Skeletal muscle tissue (tissue), 4 donors: ENCODE results near the gene ADNP. TPM values are rescaled to one million over a fixed set of nuclear protein-coding genes. Genes with fewer than 3 reads are reported as not detected.

Experiments used
- H3K27ac ChIP-seq: one replicate; pipeline ENCODE4 v1.7.0; 2013; ENCODE audit warnings: mild to moderate bottlenecking, low read depth, low read length, inconsistent platforms
- H3K27me3 ChIP-seq, 3 donors: one replicate each; pipeline ENCODE4 v1.7.0; 2013; ENCODE audit warnings: low read length in 3 of 3; ENCODE audit not compliant: control insufficient read depth in 3 of 3, insufficient read depth in 3 of 3
- H3K36me3 ChIP-seq, 3 donors: one replicate each; pipeline ENCODE4 v1.7.0; 2013; ENCODE audit warnings: low read length in 3 of 3; ENCODE audit not compliant: control insufficient read depth in 3 of 3, insufficient read depth in 3 of 3
- H3K4me1 ChIP-seq, 3 donors: one replicate each; pipeline ENCODE4 v1.7.0; 2013; ENCODE audit warnings: low read length in 3 of 3, mild to moderate bottlenecking in 3 of 3; ENCODE audit not compliant: control insufficient read depth in 3 of 3, insufficient read depth in 3 of 3
- H3K4me3 ChIP-seq, 3 donors: one replicate each; pipeline ENCODE4 v1.7.0; 2013; ENCODE audit warnings: low read length in 3 of 3
- H3K9ac ChIP-seq, 3 donors: one replicate each; pipeline ENCODE4 v1.7.0; 2013; ENCODE audit warnings: low read length in 3 of 3, mild to moderate bottlenecking in 3 of 3, moderate library complexity in 2 of 3, low read depth in 1 of 3
- H3K9me3 ChIP-seq, 3 donors: one replicate each; pipeline ENCODE4 v1.7.0; 2013; ENCODE audit warnings: low read length in 3 of 3; ENCODE audit not compliant: control insufficient read depth in 3 of 3
- total RNA-seq: library from RNA; depleted of rRNA; stranded (reverse); fragments of >200 nt; gene quantifications from one replicate; pipeline ENCODE4 v1.2.3, GENCODE V29; 2014
- donor health status: Osteomylitis.

ADNP gene
- total RNA-seq, 1 donor from 2014 or later: 41.8 TPM

DNA sequence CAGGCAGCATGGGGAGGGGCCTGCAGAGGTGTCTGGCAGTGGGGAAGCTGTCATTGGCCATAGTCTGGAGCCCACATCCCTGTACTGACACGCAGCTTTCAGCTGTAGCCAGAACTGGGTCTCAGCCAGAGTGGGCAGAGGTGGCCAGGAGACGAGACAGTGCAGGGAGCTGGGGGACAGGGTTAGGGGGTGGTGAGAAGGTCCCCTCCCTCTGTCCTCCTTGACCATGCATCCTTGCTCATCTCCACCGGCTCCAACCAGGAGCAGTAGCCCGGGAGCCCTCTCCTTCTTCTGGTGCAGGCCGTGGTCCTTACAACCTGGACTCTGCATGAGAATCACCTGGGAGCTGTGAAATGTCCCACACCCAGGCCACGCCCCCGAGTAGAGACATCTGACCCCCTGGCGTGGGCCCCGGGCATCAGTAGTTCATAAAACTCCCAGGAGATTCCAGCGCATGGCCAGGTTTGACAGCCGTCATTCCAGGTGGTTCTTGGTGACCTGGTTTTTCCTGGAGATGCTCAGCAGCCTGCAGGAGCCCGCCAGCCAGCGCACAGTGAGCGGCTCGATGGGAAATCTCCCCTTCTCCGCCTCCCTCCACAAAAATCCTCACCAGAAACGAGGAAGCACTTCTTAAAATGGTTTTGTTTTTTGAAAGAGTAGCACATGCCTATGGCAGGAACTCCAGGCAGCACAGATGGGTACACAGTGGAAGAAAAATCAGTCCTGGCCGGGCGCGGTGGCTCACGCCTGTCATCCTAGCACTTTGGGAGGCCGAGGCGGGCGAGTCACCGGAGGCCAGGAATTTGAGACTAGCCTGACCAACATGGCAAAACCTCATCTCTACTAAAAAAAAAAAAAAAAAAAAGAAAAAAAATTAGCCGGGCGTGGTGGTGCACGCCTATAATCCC lies 56.2 kb downstream of the ADNP start:
- H3K27me3 ChIP-seq: no peaks in the 10 kb centered on the region
- H3K9me3 ChIP-seq: no peaks in the 10 kb centered on the region
- H3K36me3 ChIP-seq: no peaks in the 10 kb centered on the region
- no peak overlapping the region for H3K9ac ChIP-seq
- H3K4me3 ChIP-seq: no peak overlapping the region
- no peak overlapping the region for H3K27ac ChIP-seq
- no peaks in the 10 kb centered on the region for H3K4me1 ChIP-seq

- Histone ChIP-seq H3K27ac (no peak overlapping the region), H3K9ac (no peak overlapping the region), H3K27me3 (no peaks in the 10 kb centered on the region)
These were observed 57.0 kb downstream of the ADNP start for GRCh38 chr20:50874111-50874757.

GRCh38 chr20:50873585-50873984 lies 57.7 kb downstream of the ADNP start:
- Histone ChIP-seq H3K9me3 (no peaks in the 10 kb centered on the region), H3K27ac (no peak overlapping the region)

More at GRCh38 chr20:50874111-50874757, 57.0 kb downstream of the ADNP start:
- H3K4me1 ChIP-seq: no peaks in the 10 kb centered on the region
- no peaks in the 10 kb centered on the region for H3K9me3 ChIP-seq
- H3K4me3 ChIP-seq: no peak overlapping the region
- no peaks in the 10 kb centered on the region for H3K36me3 ChIP-seq

GRCh38 chr20:50872560-50873425 lies 58.4 kb downstream of the ADNP start:
- no peaks in the 10 kb centered on the region for H3K9me3 ChIP-seq
- H3K27me3 ChIP-seq: no peaks in the 10 kb centered on the region

More at GRCh38 chr20:50873585-50873984, 57.7 kb downstream of the ADNP start:
- Histone ChIP-seq H3K36me3 (no peaks in the 10 kb centered on the region), H3K27me3 (no peaks in the 10 kb centered on the region), H3K4me3 (no peak overlapping the region), H3K9ac (no peak overlapping the region), H3K4me1 (no peaks in the 10 kb centered on the region)

GRCh38 chr20:50870561-50871161 lies 60.6 kb downstream of the ADNP start:
- H3K9ac ChIP-seq: no peak overlapping the region
- no peak overlapping the region for H3K4me3 ChIP-seq
- H3K27ac ChIP-seq: no peak overlapping the region
- no peaks in the 10 kb centered on the region for H3K36me3 ChIP-seq
- H3K27me3 ChIP-seq: no peaks in the 10 kb centered on the region
- no peaks in the 10 kb centered on the region for H3K4me1 ChIP-seq
- no peaks in the 10 kb centered on the region for H3K9me3 ChIP-seq

More at GRCh38 chr20:50872560-50873425, 58.4 kb downstream of the ADNP start:
- no peak overlapping the region for H3K9ac ChIP-seq
- H3K27ac ChIP-seq: no peak overlapping the region
- no peaks in the 10 kb centered on the region for H3K4me1 ChIP-seq
- no peaks in the 10 kb centered on the region for H3K36me3 ChIP-seq
- no peak overlapping the region for H3K4me3 ChIP-seq

GRCh38 chr20:50868509-50869495 lies 62.4 kb downstream of the ADNP start:
- H3K36me3 ChIP-seq: no peaks in the 10 kb centered on the region
- no peak overlapping the region for H3K9ac ChIP-seq
- H3K4me1 ChIP-seq: no peaks in the 10 kb centered on the region
- no peak overlapping the region for H3K4me3 ChIP-seq
- H3K27ac ChIP-seq: no peak overlapping the region
- no peaks in the 10 kb centered on the region for H3K9me3 ChIP-seq
- H3K27me3 ChIP-seq: no peaks in the 10 kb centered on the region

GRCh38 chr20:50867805-50868204 lies 63.4 kb downstream of the ADNP start:
- Histone ChIP-seq H3K27me3 (no peaks in the 10 kb centered on the region), H3K36me3 (no peaks in the 10 kb centered on the region), H3K4me1 (no peaks in the 10 kb centered on the region), H3K4me3 (no peak overlapping the region), H3K9me3 (no peaks in the 10 kb centered on the region), H3K27ac (no peak overlapping the region), H3K9ac (no peak overlapping the region)

DNA sequence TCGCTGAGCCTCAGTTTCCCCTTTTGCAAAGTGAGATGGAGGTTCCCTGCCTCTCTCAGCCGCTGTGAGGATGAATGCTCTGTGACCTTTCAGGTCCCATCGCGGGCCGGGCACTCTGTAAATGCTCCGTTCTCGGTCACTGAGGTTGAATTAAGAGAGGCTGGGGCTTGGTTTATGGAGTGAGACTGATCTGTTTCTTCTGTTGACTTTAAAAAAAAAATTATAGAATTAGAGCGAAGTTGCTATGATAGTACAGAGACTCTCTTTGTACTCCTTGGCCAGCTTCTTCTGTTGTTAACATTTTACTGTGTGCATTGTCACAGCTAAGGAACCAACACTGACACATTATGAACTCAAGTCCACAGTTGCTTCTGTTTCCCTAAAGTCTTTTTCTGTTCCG lies 64.4 kb downstream of the ADNP start:
- Histone ChIP-seq H3K9ac (no peak overlapping the region), H3K36me3 (no peaks in the 10 kb centered on the region), H3K4me3 (no peak overlapping the region), H3K9me3 (no peaks in the 10 kb centered on the region), H3K27me3 (no peaks in the 10 kb centered on the region), H3K4me1 (no peaks in the 10 kb centered on the region), H3K27ac (no peak overlapping the region)
